HepG2 (cell line): ENCODE results near the gene ZFPM1. TPM values are rescaled to one million over a fixed set of nuclear protein-coding genes. Genes with fewer than 3 reads are reported as not detected.
A peak's percentile ranks its signal among the peaks of the same experiment; 100 is the strongest.

Experiments used
- ATF7-NPFF ChIP-seq: sonication (generic); formaldehyde crosslinking; IDR thresholded peaks from 2 replicates; pipeline ENCODE4 v1.8.1; 2023; ENCODE audit warnings: mild to moderate bottlenecking, low read depth, missing genetic modification reagents, moderate library complexity
- DNMT1 ChIP-seq: sonication (generic); formaldehyde crosslinking; IDR thresholded peaks from 2 replicates; pipeline ENCODE4 v1.5.1; 2020; ENCODE audit warnings: mild to moderate bottlenecking, missing genetic modification reagents
- DPF2 ChIP-seq: sonication (generic); formaldehyde crosslinking; IDR thresholded peaks from 2 replicates; pipeline ENCODE4 v1.4.0; 2020; ENCODE audit warnings: mild to moderate bottlenecking, low read depth, missing genetic modification reagents, borderline replicate concordance
- EP300 ChIP-seq, 3 experiments: sonication (generic) in 1 of 3; formaldehyde crosslinking in 1 of 3; IDR thresholded peaks; 2 replicates each; pipeline versions ENCODE4 v1.5.1 to v1.6.1; 2011 to 2020; ENCODE audit warnings: low read depth in 2 of 3, low read length in 2 of 3, borderline replicate concordance in 1 of 3, improper control_type of control experiment in 1 of 3, mild to moderate bottlenecking in 1 of 3, missing genetic modification reagents in 1 of 3, moderate library complexity in 1 of 3
- GZF1 ChIP-seq: sonication (generic); formaldehyde crosslinking; IDR thresholded peaks from 2 replicates; pipeline ENCODE4 v1.5.1; 2020; ENCODE audit warnings: mild to moderate bottlenecking, missing genetic modification reagents
- HOXA5 ChIP-seq: sonication (generic); formaldehyde crosslinking; IDR thresholded peaks from 2 replicates; pipeline ENCODE4 v1.4.0; 2020; ENCODE audit warnings: missing genetic modification reagents
- JARID2 ChIP-seq: sonication (generic); formaldehyde crosslinking; IDR thresholded peaks from 2 replicates; pipeline ENCODE4 v1.8.1; 2023; ENCODE audit warnings: missing genetic modification reagents, inconsistent platforms; ENCODE audit not compliant: insufficient replicate concordance
- KLF16 ChIP-seq, 2 experiments: sonication (generic) in 1 of 2; formaldehyde crosslinking in 1 of 2; IDR thresholded peaks; 2 replicates each; pipeline versions ENCODE4 v1.6.1 to v1.8.0; 2016 to 2023; ENCODE audit warnings: missing genetic modification reagents in 2 of 2, missing compliant biosample characterization in 1 of 2
- MAX ChIP-seq: IDR thresholded peaks from 2 replicates; pipeline ENCODE4 v1.6.1; 2012; ENCODE audit warnings: inconsistent platforms
- MTF2 ChIP-seq: sonication (generic); formaldehyde crosslinking; IDR thresholded peaks from 2 replicates; pipeline ENCODE4 v1.5.0; 2020; ENCODE audit warnings: missing genetic modification reagents, borderline replicate concordance
- PATZ1 ChIP-seq: sonication (generic); formaldehyde crosslinking; IDR thresholded peaks from 2 replicates; pipeline ENCODE4 v1.4.0; 2020; ENCODE audit warnings: missing genetic modification reagents
- RNF219 ChIP-seq: sonication (generic); formaldehyde crosslinking; IDR thresholded peaks from 2 replicates; pipeline ENCODE4 v1.5.0; 2020; ENCODE audit warnings: mild to moderate bottlenecking, missing genetic modification reagents
- RXRB ChIP-seq: IDR thresholded peaks from 2 replicates; pipeline ENCODE4 v1.6.1; 2016; ENCODE audit warnings: borderline replicate concordance, missing genetic modification reagents, missing compliant biosample characterization
- SMAD3 ChIP-seq: sonication (generic); formaldehyde crosslinking; IDR thresholded peaks from 2 replicates; pipeline ENCODE4 v1.4.0; 2020; ENCODE audit warnings: missing genetic modification reagents
- SRSF1 ChIP-seq: fragments of 200-400 bp; formaldehyde crosslinking; optimal IDR thresholded peaks from 2 replicates; pipeline ENCODE3; 2017; ENCODE audit warnings: mild to moderate bottlenecking, low read depth, low read length, moderate library complexity
- TAF15 ChIP-seq: fragments of 200-400 bp; formaldehyde crosslinking; IDR thresholded peaks from one replicate; pipeline ENCODE4 v1.6.1; 2018; ENCODE audit warnings: mild to moderate bottlenecking, low read depth, low read length; ENCODE audit not compliant: poor library complexity, severe bottlenecking
- ZBTB7A ChIP-seq: sonication (generic); formaldehyde crosslinking; IDR thresholded peaks from 2 replicates; pipeline ENCODE4 v1.8.0; 2022; ENCODE audit warnings: mild to moderate bottlenecking, missing genetic modification reagents
- ZFP36L1 ChIP-seq: sonication (generic); formaldehyde crosslinking; IDR thresholded peaks from 2 replicates; pipeline ENCODE4 v1.8.0; 2022; ENCODE audit warnings: mild to moderate bottlenecking, missing genetic modification reagents, moderate library complexity
- ZNF274 ChIP-seq: sonication (generic); formaldehyde crosslinking; IDR thresholded peaks from 2 replicates; pipeline ENCODE4 v1.5.1; 2020; ENCODE audit warnings: mild to moderate bottlenecking, missing genetic modification reagents
- ZNF704 ChIP-seq: sonication (generic); formaldehyde crosslinking; IDR thresholded peaks from 2 replicates; pipeline ENCODE4 v1.8.1; 2023; ENCODE audit warnings: mild to moderate bottlenecking, inconsistent platforms, moderate library complexity, missing genetic modification reagents, borderline replicate concordance
- ZNF709 ChIP-seq: sonication (generic); formaldehyde crosslinking; IDR thresholded peaks from 2 replicates; pipeline ENCODE4 v1.5.0; 2020; ENCODE audit warnings: mild to moderate bottlenecking, missing genetic modification reagents
- ZNF790 ChIP-seq: sonication (generic); formaldehyde crosslinking; IDR thresholded peaks from 2 replicates; pipeline ENCODE4 v1.8.0; 2022; ENCODE audit warnings: missing genetic modification reagents, mild to moderate bottlenecking, borderline replicate concordance
- polyA plus RNA-seq, 8 experiments: library from polyadenylated mRNA; depleted of rRNA in 3 of 8; stranded (reverse) in 7 of 8; unstranded in 1 of 8; fragments of >200 nt; fragmentation: Illumina TruSeq in 4 of 8; extraction: Trizol in 4 of 8; gene quantifications; 2 replicates each; pipeline versions ENCODE4 v1.2.1 to v1.2.3, GENCODE V29; 2011 to 2016; ENCODE audit warnings: low read depth in 4 of 8, missing spikeins in 1 of 8, mixed read lengths in 1 of 8; ENCODE audit not compliant: insufficient read depth in 1 of 8
- total RNA-seq, 5 experiments: library from RNA; depleted of rRNA; stranded (reverse); fragments of >200 nt; fragmentation: Illumina TruSeq; extraction: Trizol; gene quantifications; 2 replicates each; pipeline ENCODE4 v1.2.3, GENCODE V29; 2016; ENCODE audit warnings: low read depth in 1 of 5

The ZFPM1 gene
- total and polyA plus RNA-seq, 2 of the 13 experiments (the other 11 are each of a cell fraction or from before 2014, with no cell fraction given) = 1.3 to 3.8 TPM

GRCh38 chr16:88442727-88443576 is 10.1 kb upstream of the ZFPM1 start (continued):
- TF ChIP-seq ZNF790 (CRISPR knock-in tag) (peak; percentile 72; the same call in 1 of the 2 replicates), SMAD3 (peak; percentile 43; the same call in 1 of the 2 replicates), GZF1 (peak; percentile 22; the same call in 1 of the 2 replicates), ZBTB7A (CRISPR knock-in tag) (peak; percentile 82; the same call in 1 of the 2 replicates), ZNF704 (CRISPR knock-in tag) (0 out of 2 replicates have a peak, but pooled peaks have one; percentile 48), TAF15 (peak; percentile 24), JARID2 (CRISPR knock-in tag) (peak; percentile 59), MAX (peak; percentile 80), ZNF274 (peak; percentile 73), KLF16 (CRISPR knock-in tag; IDR thresholded peaks at IDR 0.05) (peak in 1 of 2 experiments; percentile 89; a peak in 2 of 4 replicates), ATF7-NPFF (CRISPR knock-in tag) (0 out of 2 replicates have a peak, but pooled peaks have one; percentile 31), ZNF709 (0 out of 2 replicates have a peak, but pooled peaks have one; percentile 47), SRSF1 (peak; percentile 3), HOXA5 (CRISPR knock-in tag) (peak; percentile 92), RXRB (CRISPR knock-in tag) (peak; percentile 24; the same call in 1 of the 2 replicates), DPF2 (CRISPR knock-in tag) (peak; percentile 48; the same call in 1 of the 2 replicates), EP300 (IDR thresholded peaks at IDR 0.05; ENCODE audit: low read depth in 2 of 2, low read length in 2 of 2) (0 out of 4 replicates have a peak, but pooled peaks have one; percentile 16 to 20), EP300 (CRISPR knock-in tag; IDR thresholded peaks at IDR 0.05; ENCODE audit: borderline replicate concordance) (no peak), MTF2 (peak; percentile 100), ZFP36L1 (CRISPR knock-in tag) (0 out of 2 replicates have a peak, but pooled peaks have one; percentile 45), PATZ1 (CRISPR knock-in tag) (peak; percentile 69), RNF219 (CRISPR knock-in tag) (no peak), DNMT1 (peak; percentile 93)
